GM23338 (cell line): ENCODE measurements around the gene TRMT11. TPM values are rescaled to one million over a fixed set of nuclear protein-coding genes. Genes with fewer than 3 reads are reported as not detected.
A peak's percentile ranks its signal among the peaks of the same experiment; 100 is the strongest.

Source experiments
- ATAC-seq: fragments of 200-7000 bp; cut with Tn5 transposase; 3 replicates; pipeline ENCODE4 v1.9.1; 2020
- DNase-seq: peaks from one replicate; pipeline ENCODE4 v3.0.0-alpha.2; 2015; ENCODE audit warnings: low spot score
- H2AFZ ChIP-seq: fragments of 200-600 bp; sonication (generic); 2 replicates; pipeline ENCODE4 v1.8.0; 2016; ENCODE audit warnings: antibody characterized with exemption, mild to moderate bottlenecking, moderate library complexity
- H3F3A ChIP-seq: fragments of 200-600 bp; sonication (generic); replicated peaks from 2 replicates; pipeline ENCODE4 v1.8.0; 2017; ENCODE audit warnings: antibody characterized with exemption, mixed run types, low read depth
- H3K27ac ChIP-seq: fragments of 200-600 bp; sonication (generic); 2 replicates; pipeline ENCODE4 v1.6.1; 2016; ENCODE audit warnings: low read depth
- H3K27me3 ChIP-seq: fragments of 200-600 bp; sonication (generic); 2 replicates; pipeline ENCODE4 v1.8.0; 2016; ENCODE audit warnings: mild to moderate bottlenecking, mixed run types, moderate library complexity; ENCODE audit not compliant: insufficient read depth
- H3K36me3 ChIP-seq: fragments of 200-600 bp; sonication (generic); 2 replicates; pipeline ENCODE4 v1.8.0; 2016; ENCODE audit warnings: mild to moderate bottlenecking; ENCODE audit not compliant: insufficient read depth
- H3K4me1 ChIP-seq: fragments of 200-600 bp; sonication (generic); 2 replicates; pipeline ENCODE4 v1.8.0; 2016; ENCODE audit warnings: mild to moderate bottlenecking, moderate library complexity; ENCODE audit not compliant: insufficient read depth
- H3K4me2 ChIP-seq: fragments of 200-600 bp; sonication (generic); 2 replicates; pipeline ENCODE4 v1.7.1; 2017; ENCODE audit warnings: mixed run types
- H3K4me3 ChIP-seq: fragments of 200-600 bp; sonication (generic); 2 replicates; pipeline ENCODE4 v1.6.1; 2016; ENCODE audit warnings: mixed run types
- H3K79me2 ChIP-seq: fragments of 200-600 bp; sonication (generic); replicated peaks from 2 replicates; pipeline ENCODE4 v1.8.0; 2017; ENCODE audit warnings: mild to moderate bottlenecking; ENCODE audit not compliant: insufficient read depth
- H3K9me2 ChIP-seq: fragments of 200-600 bp; sonication (generic); 2 replicates; pipeline ENCODE4 v1.8.0; 2017; ENCODE audit not compliant: insufficient read depth
- H4K20me1 ChIP-seq: fragments of 200-600 bp; sonication (generic); replicated peaks from 2 replicates; pipeline ENCODE4 v1.8.0; 2017; ENCODE audit warnings: mild to moderate bottlenecking; ENCODE audit not compliant: insufficient read depth
- H3K27ac Mint-ChIP-seq: 2 replicates; pipeline ENCODE4 v1.8.0; 2020; ENCODE audit warnings: inconsistent platforms, mild to moderate bottlenecking, moderate library complexity, mixed read lengths
- H3K27me3 Mint-ChIP-seq: 3 replicates; pipeline ENCODE4 v1.8.0; 2022; ENCODE audit warnings: low read depth, mild to moderate bottlenecking, moderate library complexity, mixed read lengths, inconsistent platforms; ENCODE audit not compliant: insufficient read depth, poor library complexity
- H3K36me3 Mint-ChIP-seq: 3 replicates; pipeline ENCODE4 v1.8.0; 2021; ENCODE audit warnings: low read depth, mild to moderate bottlenecking, inconsistent platforms, moderate library complexity, mixed read lengths
- H3K4me1 Mint-ChIP-seq: 3 replicates; pipeline ENCODE4 v1.8.0; 2020; ENCODE audit warnings: mild to moderate bottlenecking, inconsistent platforms, mixed read lengths
- H3K4me3 Mint-ChIP-seq: 3 replicates; pipeline ENCODE4 v1.8.0; 2021; ENCODE audit warnings: moderate library complexity, mild to moderate bottlenecking, inconsistent platforms, mixed read lengths
- H3K9me3 Mint-ChIP-seq: 3 replicates; pipeline ENCODE4 v1.8.0; 2020; ENCODE audit warnings: moderate library complexity, mild to moderate bottlenecking, inconsistent platforms, mixed read lengths
- EZH2 ChIP-seq: fragments of 200-600 bp; sonication (generic); IDR thresholded peaks from one replicate; pipeline ENCODE4 v1.8.0; 2017; ENCODE audit warnings: antibody characterized with exemption, mild to moderate bottlenecking, low read depth; ENCODE audit not compliant: unreplicated experiment
- EZH2phosphoT487 ChIP-seq: fragments of 200-600 bp; sonication (generic); IDR thresholded peaks from one replicate; pipeline ENCODE4 v1.8.1; 2018; ENCODE audit warnings: antibody characterized with exemption; ENCODE audit not compliant: unreplicated experiment
- REST ChIP-seq: IDR thresholded peaks from one replicate; pipeline ENCODE4 v1.6.1; 2018; ENCODE audit warnings: antibody characterized with exemption; ENCODE audit not compliant: unreplicated experiment
- ZNF331 ChIP-seq: fragments of 250-450 bp; sonication (Bioruptor Pico); IDR thresholded peaks from 2 replicates; pipeline ENCODE4 v1.5.0; 2020; ENCODE audit warnings: low read depth, mild to moderate bottlenecking, moderate library complexity
- polyA plus RNA-seq: library from polyadenylated mRNA; unstranded; fragments of >200 nt; fragmentation: Nextera tagmentation; extraction: Ambion mirVana; gene quantifications from 2 replicates; pipeline ENCODE4 v1.2.1, GENCODE V29; 2016
- total RNA-seq: library from RNA; depleted of rRNA; stranded (reverse); fragments of >200 nt; shearing (Covaris generic); gene quantifications from 2 replicates; pipeline ENCODE4 v1.2.3, GENCODE V29; 2014

TRMT11 gene
- total and polyA plus RNA-seq, 2 experiments from 2014 or later = 49.5 to 50.9 TPM

- TF ChIP-seq REST (no peak), ZNF331 (CRISPR knock-in tag) (no peak)
Measured at GRCh38 chr6:125988280-125988679, 1.9 kb downstream of the TRMT11 start (continued).

- no peak for TF ChIP-seq REST
- TF ChIP-seq EZH2phosphoT487 = no peak
- TF ChIP-seq ZNF331 (CRISPR knock-in tag) = no peak
- TF ChIP-seq EZH2 = no peak
- Histone ChIP-seq H4K20me1 (peaks cover 16% of the 10 kb centered on the region), H3K27ac (no peak overlapping the region), H3K27me3 (no peaks in the 10 kb centered on the region), H3K79me2 (peaks cover 78% of the 10 kb centered on the region), H3K4me2 (peak overlapping the region; percentile 11; the same call in 1 of the 2 replicates), H3K4me3 (peak overlapping the region; percentile 28; the same call in 1 of the 2 replicates), H3F3A (no peaks in the 10 kb centered on the region), H3K4me1 (peaks cover 37% of the 10 kb centered on the region), H2AFZ (no peak overlapping the region), H3K36me3 (no peaks in the 10 kb centered on the region), H3K9me2 (no peaks in the 10 kb centered on the region)
- Mint-ChIP-seq H3K9me3 (no peaks in the 10 kb centered on the region), H3K36me3 (no peaks in the 10 kb centered on the region), H3K4me3 (peak overlapping the region; percentile 6; the same call in 1 of the 3 replicates), H3K4me1 (peaks cover 8% of the 10 kb centered on the region; the same call in 2 of the 3 replicates), H3K27ac (peak overlapping the region; percentile 45), H3K27me3 (no peaks in the 10 kb centered on the region)
- ATAC-seq (no peak), DNase-seq (peak; percentile 10)
Measured at GRCh38 chr6:125989631-125990030, 3.3 kb downstream of the TRMT11 start.

GRCh38 chr6:125991653-125992052, 5.3 kb downstream of the TRMT11 start:
- peaks cover 16% of the 10 kb centered on the region for H4K20me1 ChIP-seq
- Mint-ChIP-seq H3K27me3 (no peaks in the 10 kb centered on the region), H3K36me3 (peaks cover 5% of the 10 kb centered on the region; the same call in 2 of the 3 replicates), H3K4me3 (no peak overlapping the region), H3K27ac (no peak overlapping the region), H3K4me1 (peaks cover 8% of the 10 kb centered on the region; the same call in 2 of the 3 replicates), H3K9me3 (no peaks in the 10 kb centered on the region)
- no peak overlapping the region for H2AFZ ChIP-seq
- peaks cover 80% of the 10 kb centered on the region for H3K79me2 ChIP-seq
- no peak overlapping the region for H3K4me2 ChIP-seq
- H3K27me3 ChIP-seq = no peaks in the 10 kb centered on the region
- no peaks in the 10 kb centered on the region for H3F3A ChIP-seq
- no peak for ATAC-seq
- no peak overlapping the region for H3K27ac ChIP-seq
- H3K36me3 ChIP-seq = no peaks in the 10 kb centered on the region
- H3K4me3 ChIP-seq = no peak overlapping the region
- no peak for DNase-seq
- no peaks in the 10 kb centered on the region for H3K9me2 ChIP-seq
- H3K4me1 ChIP-seq = peaks cover 29% of the 10 kb centered on the region
- TF ChIP-seq REST = no peak
